MM.1S (cell line): ENCODE results near the gene ZFYVE26.
"Not testable (repeated sequence)": the region's sequence is repeated elsewhere in the genome, so short reads cannot be mapped to it uniquely, and the experiment has no call there.

Experiments used
- EZH2 ChIP-seq: fragments of 300-600 bp; sonication (generic); optimal IDR thresholded peaks from 2 replicates; pipeline ENCODE3; 2017; ENCODE audit warnings: low read depth, mild to moderate bottlenecking, antibody characterized with exemption, low read length, mixed read lengths
- EZH2phosphoT487 ChIP-seq: fragments of 300-600 bp; sonication (generic); IDR thresholded peaks from 2 replicates; pipeline ENCODE4 v1.6.1; 2018; ENCODE audit warnings: antibody characterized with exemption, low read length
- TF ChIP-seq, protein P1 (sequence below): fragments of 300-600 bp; sonication (generic); IDR thresholded peaks from 2 replicates; pipeline ENCODE4 v1.5.1; 2016; ENCODE audit warnings: antibody characterized with exemption, low read length, mixed read lengths

DNA sequence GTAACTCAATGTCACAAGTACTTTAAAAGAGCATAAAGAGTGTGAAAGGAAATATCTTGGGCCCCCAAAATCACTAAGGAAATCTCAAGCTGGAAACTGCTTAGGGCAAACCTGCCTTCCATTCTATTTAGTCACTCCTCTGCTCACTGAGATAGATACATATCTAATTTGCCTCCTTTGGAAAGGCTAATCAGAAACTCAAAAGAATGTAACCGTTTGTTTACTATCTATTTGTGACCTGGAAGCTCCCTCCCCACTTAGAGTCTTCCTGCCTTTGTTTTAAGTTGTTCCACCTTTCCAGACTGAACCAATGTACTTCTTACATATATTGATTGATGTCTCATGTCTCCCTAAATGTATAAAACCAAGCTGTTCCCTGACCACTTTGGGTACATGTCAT, 106.6 kb downstream of the ZFYVE26 start:
- TF ChIP-seq, protein P1, sequence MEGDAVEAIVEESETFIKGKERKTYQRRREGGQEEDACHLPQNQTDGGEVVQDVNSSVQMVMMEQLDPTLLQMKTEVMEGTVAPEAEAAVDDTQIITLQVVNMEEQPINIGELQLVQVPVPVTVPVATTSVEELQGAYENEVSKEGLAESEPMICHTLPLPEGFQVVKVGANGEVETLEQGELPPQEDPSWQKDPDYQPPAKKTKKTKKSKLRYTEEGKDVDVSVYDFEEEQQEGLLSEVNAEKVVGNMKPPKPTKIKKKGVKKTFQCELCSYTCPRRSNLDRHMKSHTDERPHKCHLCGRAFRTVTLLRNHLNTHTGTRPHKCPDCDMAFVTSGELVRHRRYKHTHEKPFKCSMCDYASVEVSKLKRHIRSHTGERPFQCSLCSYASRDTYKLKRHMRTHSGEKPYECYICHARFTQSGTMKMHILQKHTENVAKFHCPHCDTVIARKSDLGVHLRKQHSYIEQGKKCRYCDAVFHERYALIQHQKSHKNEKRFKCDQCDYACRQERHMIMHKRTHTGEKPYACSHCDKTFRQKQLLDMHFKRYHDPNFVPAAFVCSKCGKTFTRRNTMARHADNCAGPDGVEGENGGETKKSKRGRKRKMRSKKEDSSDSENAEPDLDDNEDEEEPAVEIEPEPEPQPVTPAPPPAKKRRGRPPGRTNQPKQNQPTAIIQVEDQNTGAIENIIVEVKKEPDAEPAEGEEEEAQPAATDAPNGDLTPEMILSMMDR = not testable (repeated sequence)
- not testable (repeated sequence) for TF ChIP-seq EZH2, EZH2phosphoT487
